Liver (tissue), 9 donors: Measurements from ENCODE around the gene PDE4D. TPM values are rescaled to one million over a fixed set of nuclear protein-coding genes. Genes with fewer than 3 reads are reported as not detected.
A peak's percentile ranks its signal among the peaks of the same experiment; 100 is the strongest.

Experiments
- DNase-seq: peaks from one replicate; pipeline ENCODE4 v3.0.0-alpha.2; 2017; ENCODE audit warnings: low spot score
- H3K27ac ChIP-seq, 2 donors: one replicate each; pipeline ENCODE4 v1.7.0; 2013; ENCODE audit warnings: inconsistent platforms in 2 of 2, low read length in 2 of 2, control low read depth in 1 of 2, low read depth in 1 of 2, mild to moderate bottlenecking in 1 of 2
- H3K27me3 ChIP-seq, 4 donors: one replicate each; pipeline versions ENCODE4 v1.6.1 to v1.7.0; 2013; ENCODE audit warnings: low read length in 3 of 4, inconsistent platforms in 1 of 4, mild to moderate bottlenecking in 1 of 4, moderate library complexity in 1 of 4; ENCODE audit not compliant: control insufficient read depth in 4 of 4, insufficient read depth in 4 of 4
- H3K36me3 ChIP-seq, 4 donors: one replicate each; pipeline versions ENCODE4 v1.6.1 to v1.7.0; 2013; ENCODE audit warnings: low read length in 3 of 4, mild to moderate bottlenecking in 3 of 4, low read depth in 1 of 4, moderate library complexity in 1 of 4; ENCODE audit not compliant: control insufficient read depth in 4 of 4, insufficient read depth in 3 of 4
- H3K4me1 ChIP-seq, 4 donors: one replicate each; pipeline versions ENCODE4 v1.6.1 to v1.7.0; 2013; ENCODE audit warnings: low read length in 3 of 4, mild to moderate bottlenecking in 3 of 4, moderate library complexity in 1 of 4; ENCODE audit not compliant: control insufficient read depth in 4 of 4, insufficient read depth in 4 of 4
- H3K4me3 ChIP-seq, 3 donors: one replicate each; pipeline versions ENCODE4 v1.6.1 to v1.7.0; 2013; ENCODE audit warnings: low read length in 3 of 3, control low read depth in 1 of 3, low read depth in 1 of 3, mild to moderate bottlenecking in 1 of 3
- H3K9ac ChIP-seq, 2 donors: one replicate each; pipeline ENCODE4 v1.7.0; 2013; ENCODE audit warnings: low read length in 2 of 2, mild to moderate bottlenecking in 2 of 2, moderate library complexity in 2 of 2, control low read depth in 1 of 2, low read depth in 1 of 2
- H3K9me3 ChIP-seq, 4 donors: one replicate each; pipeline versions ENCODE4 v1.6.1 to v1.7.0; 2013; ENCODE audit warnings: low read length in 3 of 4; ENCODE audit not compliant: control insufficient read depth in 4 of 4
- EGR1 ChIP-seq, 2 donors: IDR thresholded peaks; 2 replicates each; pipeline ENCODE4 v1.6.1; 2016 to 2018; ENCODE audit warnings: antibody characterized with exemption in 2 of 2, low read depth in 2 of 2
- FOXA1 ChIP-seq: IDR thresholded peaks from 2 replicates; pipeline ENCODE4 v1.6.1; 2016; ENCODE audit warnings: antibody characterized with exemption
- FOXA2 ChIP-seq: IDR thresholded peaks from 2 replicates; pipeline ENCODE4 v1.6.1; 2016; ENCODE audit warnings: antibody characterized with exemption
- GABPA ChIP-seq, 2 donors: IDR thresholded peaks in 1 of 2; conservative IDR thresholded peaks in 1 of 2; 2 replicates each; pipeline ENCODE4 v1.6.1; 2016; ENCODE audit warnings: antibody characterized with exemption in 2 of 2, mild to moderate bottlenecking in 1 of 2, moderate library complexity in 1 of 2
- HNF4A ChIP-seq, 2 donors: conservative IDR thresholded peaks; 2 replicates each; pipeline ENCODE4 v1.6.1; 2016; ENCODE audit warnings: antibody characterized with exemption in 2 of 2, mild to moderate bottlenecking in 2 of 2
- HNF4G ChIP-seq: IDR thresholded peaks from 2 replicates; pipeline ENCODE4 v1.6.1; 2016; ENCODE audit warnings: antibody characterized with exemption
- JUND ChIP-seq, 2 donors: IDR thresholded peaks; 2 replicates each; pipeline ENCODE4 v1.6.1; 2016; ENCODE audit warnings: antibody characterized with exemption in 2 of 2
- NR2F2 ChIP-seq: IDR thresholded peaks from 2 replicates; pipeline ENCODE4 v1.6.1; 2016; ENCODE audit warnings: antibody characterized with exemption
- RAD21 ChIP-seq, 2 donors: IDR thresholded peaks; 2 replicates each; pipeline ENCODE4 v1.6.1; 2016; ENCODE audit warnings: antibody characterized with exemption in 2 of 2, mild to moderate bottlenecking in 2 of 2
- RXRA ChIP-seq, 2 donors: IDR thresholded peaks; 2 replicates each; pipeline ENCODE4 v1.6.1; 2017 to 2018; ENCODE audit warnings: antibody characterized with exemption in 2 of 2, mild to moderate bottlenecking in 1 of 2
- SP1 ChIP-seq: IDR thresholded peaks from 2 replicates; pipeline ENCODE4 v1.6.1; 2018; ENCODE audit warnings: antibody characterized with exemption, mild to moderate bottlenecking
- TAF1 ChIP-seq: conservative IDR thresholded peaks from 2 replicates; pipeline ENCODE4 v1.6.1; 2016; ENCODE audit warnings: antibody characterized with exemption, mild to moderate bottlenecking
- YY1 ChIP-seq: IDR thresholded peaks from 2 replicates; pipeline ENCODE4 v1.6.1; 2016; ENCODE audit warnings: antibody characterized with exemption, mild to moderate bottlenecking
- WGBS: extraction: QIAGEN DNeasy Blood & Tissue Kit; methylation state at CpG from one replicate; pipeline ENCODE4 v1.1.7; 2013; 5-methylcytosine and 5-hydroxymethylcytosine counted together
- polyA plus RNA-seq, 2 donors: library from polyadenylated mRNA; stranded (reverse) in 1 of 2; unstranded in 1 of 2; fragments of 200-250 nt in 1 of 2; fragments of >200 nt in 1 of 2; fragmentation: Nextera tagmentation in 1 of 2; extraction: Ambion mirVana in 1 of 2; gene quantifications; one replicate each; pipeline versions ENCODE4 v1.2.1 to v1.2.3, GENCODE V29; 2013 to 2015
- total RNA-seq, 2 donors: library from RNA; depleted of rRNA; stranded (reverse); fragments of >200 nt; gene quantifications; one replicate each; pipeline ENCODE4 v1.2.3, GENCODE V29; 2014
- TF ChIP-seq, protein P1 (sequence below): IDR thresholded peaks from 2 replicates; pipeline ENCODE4 v1.6.1; 2016; ENCODE audit warnings: antibody characterized with exemption, mild to moderate bottlenecking
- TF ChIP-seq, protein P2 (sequence below): IDR thresholded peaks from 2 replicates; pipeline ENCODE4 v1.6.1; 2016; ENCODE audit warnings: antibody characterized with exemption
- TF ChIP-seq, protein P3 (sequence below): fragments of 150-350 bp; IDR thresholded peaks from 2 replicates; pipeline ENCODE4 v1.5.1; 2017; ENCODE audit warnings: improper control_type of control experiment, low read depth, low read length; ENCODE audit not compliant: missing input control
- TF ChIP-seq, protein P4 (sequence below): IDR thresholded peaks from 2 replicates; pipeline ENCODE4 v1.6.1; 2016; ENCODE audit warnings: antibody characterized with exemption
- donor health status: healthy.
- donor health status: healthy.
- donor health status: healthy.
- donor health status: healthy.
- donor health status: healthy.

The PDE4D gene
- total and polyA plus RNA-seq, 4 donors: 0.67 to 11.9 (median 6.5) TPM

DNA sequence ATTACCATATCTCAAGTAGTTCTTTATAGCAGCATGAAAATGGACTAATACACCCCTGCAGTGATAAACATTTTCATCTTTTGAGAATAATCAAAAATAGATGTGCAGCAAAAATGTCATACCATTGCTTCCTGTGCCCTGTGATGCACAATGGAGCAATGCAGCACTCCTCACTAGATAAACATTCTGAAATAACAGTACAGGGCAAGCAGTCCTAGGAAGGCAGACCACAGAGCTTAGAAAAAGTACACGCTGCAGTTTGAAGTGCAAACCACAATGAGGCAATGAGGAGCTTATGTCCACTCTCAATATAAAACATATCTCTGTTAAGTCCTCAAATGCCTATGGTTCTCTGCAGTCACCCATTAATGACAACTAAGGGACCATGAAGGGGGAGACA is 367.6 kb downstream of the PDE4D start:
- Histone ChIP-seq H3K36me3 (no peaks in the 10 kb centered on the region), H3K4me1 (no peaks in the 10 kb centered on the region), H3K27me3 (no peaks in the 10 kb centered on the region), H3K9ac (no peak overlapping the region), H3K27ac (no peak overlapping the region), H3K4me3 (no peak overlapping the region), H3K9me3 (no peaks in the 10 kb centered on the region)
- DNase-seq: no peak
- 84% methylated on average over 1 of the region's 1 CpG for WGBS
- TF ChIP-seq, protein P1, sequence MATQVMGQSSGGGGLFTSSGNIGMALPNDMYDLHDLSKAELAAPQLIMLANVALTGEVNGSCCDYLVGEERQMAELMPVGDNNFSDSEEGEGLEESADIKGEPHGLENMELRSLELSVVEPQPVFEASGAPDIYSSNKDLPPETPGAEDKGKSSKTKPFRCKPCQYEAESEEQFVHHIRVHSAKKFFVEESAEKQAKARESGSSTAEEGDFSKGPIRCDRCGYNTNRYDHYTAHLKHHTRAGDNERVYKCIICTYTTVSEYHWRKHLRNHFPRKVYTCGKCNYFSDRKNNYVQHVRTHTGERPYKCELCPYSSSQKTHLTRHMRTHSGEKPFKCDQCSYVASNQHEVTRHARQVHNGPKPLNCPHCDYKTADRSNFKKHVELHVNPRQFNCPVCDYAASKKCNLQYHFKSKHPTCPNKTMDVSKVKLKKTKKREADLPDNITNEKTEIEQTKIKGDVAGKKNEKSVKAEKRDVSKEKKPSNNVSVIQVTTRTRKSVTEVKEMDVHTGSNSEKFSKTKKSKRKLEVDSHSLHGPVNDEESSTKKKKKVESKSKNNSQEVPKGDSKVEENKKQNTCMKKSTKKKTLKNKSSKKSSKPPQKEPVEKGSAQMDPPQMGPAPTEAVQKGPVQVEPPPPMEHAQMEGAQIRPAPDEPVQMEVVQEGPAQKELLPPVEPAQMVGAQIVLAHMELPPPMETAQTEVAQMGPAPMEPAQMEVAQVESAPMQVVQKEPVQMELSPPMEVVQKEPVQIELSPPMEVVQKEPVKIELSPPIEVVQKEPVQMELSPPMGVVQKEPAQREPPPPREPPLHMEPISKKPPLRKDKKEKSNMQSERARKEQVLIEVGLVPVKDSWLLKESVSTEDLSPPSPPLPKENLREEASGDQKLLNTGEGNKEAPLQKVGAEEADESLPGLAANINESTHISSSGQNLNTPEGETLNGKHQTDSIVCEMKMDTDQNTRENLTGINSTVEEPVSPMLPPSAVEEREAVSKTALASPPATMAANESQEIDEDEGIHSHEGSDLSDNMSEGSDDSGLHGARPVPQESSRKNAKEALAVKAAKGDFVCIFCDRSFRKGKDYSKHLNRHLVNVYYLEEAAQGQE: no peak
- TF ChIP-seq, protein P2, sequence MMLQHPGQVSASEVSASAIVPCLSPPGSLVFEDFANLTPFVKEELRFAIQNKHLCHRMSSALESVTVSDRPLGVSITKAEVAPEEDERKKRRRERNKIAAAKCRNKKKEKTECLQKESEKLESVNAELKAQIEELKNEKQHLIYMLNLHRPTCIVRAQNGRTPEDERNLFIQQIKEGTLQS: no peak
- peak in 1 of 2 donors; percentile 11 for TF ChIP-seq RAD21 (IDR thresholded peaks at IDR 0.05)

DNA sequence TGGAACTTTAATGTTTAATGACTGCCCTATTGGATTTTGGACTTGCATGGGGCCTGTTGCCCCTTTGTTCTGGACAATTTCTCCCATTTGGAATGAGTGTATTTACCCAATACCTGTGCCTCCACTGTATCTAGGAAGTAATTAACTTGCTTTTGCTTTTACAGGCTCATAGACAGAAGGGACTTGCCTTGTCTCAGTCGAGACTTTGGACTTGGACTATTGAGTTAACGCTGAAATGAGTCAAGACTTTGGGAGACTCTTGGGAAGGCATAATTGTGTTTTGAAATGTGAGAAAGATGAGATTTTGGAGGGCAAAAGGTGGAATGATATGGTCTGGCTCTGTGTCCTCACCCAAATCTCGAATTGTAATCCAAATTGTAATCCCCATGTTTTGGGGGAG is 368.2 kb downstream of the PDE4D start:
- Histone ChIP-seq H3K27me3 (no peaks in the 10 kb centered on the region), H3K9ac (no peak overlapping the region), H3K4me3 (no peak overlapping the region), H3K4me1 (no peaks in the 10 kb centered on the region), H3K9me3 (no peaks in the 10 kb centered on the region), H3K27ac (no peak overlapping the region), H3K36me3 (no peaks in the 10 kb centered on the region)
- TF ChIP-seq, protein P3, sequence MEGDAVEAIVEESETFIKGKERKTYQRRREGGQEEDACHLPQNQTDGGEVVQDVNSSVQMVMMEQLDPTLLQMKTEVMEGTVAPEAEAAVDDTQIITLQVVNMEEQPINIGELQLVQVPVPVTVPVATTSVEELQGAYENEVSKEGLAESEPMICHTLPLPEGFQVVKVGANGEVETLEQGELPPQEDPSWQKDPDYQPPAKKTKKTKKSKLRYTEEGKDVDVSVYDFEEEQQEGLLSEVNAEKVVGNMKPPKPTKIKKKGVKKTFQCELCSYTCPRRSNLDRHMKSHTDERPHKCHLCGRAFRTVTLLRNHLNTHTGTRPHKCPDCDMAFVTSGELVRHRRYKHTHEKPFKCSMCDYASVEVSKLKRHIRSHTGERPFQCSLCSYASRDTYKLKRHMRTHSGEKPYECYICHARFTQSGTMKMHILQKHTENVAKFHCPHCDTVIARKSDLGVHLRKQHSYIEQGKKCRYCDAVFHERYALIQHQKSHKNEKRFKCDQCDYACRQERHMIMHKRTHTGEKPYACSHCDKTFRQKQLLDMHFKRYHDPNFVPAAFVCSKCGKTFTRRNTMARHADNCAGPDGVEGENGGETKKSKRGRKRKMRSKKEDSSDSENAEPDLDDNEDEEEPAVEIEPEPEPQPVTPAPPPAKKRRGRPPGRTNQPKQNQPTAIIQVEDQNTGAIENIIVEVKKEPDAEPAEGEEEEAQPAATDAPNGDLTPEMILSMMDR: no peak
- TF ChIP-seq HNF4A (conservative IDR thresholded peaks at IDR 0.05) (peak in 1 of 2 donors; percentile 4), GABPA (IDR thresholded peaks at IDR 0.05 in 1 of 2, conservative IDR thresholded peaks at IDR 0.05 in 1 of 2) (no peak), JUND (IDR thresholded peaks at IDR 0.05) (no peak), EGR1 (IDR thresholded peaks at IDR 0.05; ENCODE audit: low read depth in 2 of 2) (no peak), HNF4G (no peak), TAF1 (no peak)
- 75% methylated on average over 3 of the region's 3 CpGs for WGBS
- DNase-seq: no peak

DNA sequence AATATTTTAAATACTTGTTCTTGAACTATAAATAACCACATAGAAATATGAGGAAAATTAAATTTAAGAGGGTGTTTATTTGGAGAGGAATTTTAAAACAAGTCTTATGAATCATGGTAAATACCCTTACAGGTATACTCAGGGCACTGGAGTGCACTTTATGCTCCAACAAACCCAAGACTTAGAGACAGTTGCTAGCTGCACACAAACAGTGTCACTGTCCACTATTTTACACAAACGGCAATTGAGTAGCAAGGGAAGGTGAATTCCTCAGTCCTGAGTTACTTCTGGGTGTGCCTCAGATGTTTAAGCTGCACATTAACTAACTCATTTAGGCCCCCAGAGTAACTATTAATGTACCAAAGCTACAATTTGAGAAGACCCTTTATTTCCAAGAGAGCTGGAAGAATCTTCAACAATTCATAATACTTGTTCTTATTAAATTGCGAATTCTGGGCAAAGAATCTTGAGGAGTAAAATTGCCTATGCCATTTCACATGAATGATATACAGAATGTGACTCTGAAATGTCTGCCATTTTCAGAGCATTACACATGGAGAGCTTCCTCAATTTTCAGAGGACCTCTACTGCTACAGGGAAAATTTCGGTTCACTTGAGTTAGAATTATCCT is 371.2 kb downstream of the PDE4D start:
- Histone ChIP-seq H3K27me3 (no peaks in the 10 kb centered on the region), H3K36me3 (no peaks in the 10 kb centered on the region), H3K4me3 (no peak overlapping the region), H3K9ac (no peak overlapping the region), H3K9me3 (no peaks in the 10 kb centered on the region), H3K4me1 (no peaks in the 10 kb centered on the region), H3K27ac (no peak overlapping the region)
- 87% methylated on average over 3 of the region's 3 CpGs for WGBS
- DNase-seq: no peak
- TF ChIP-seq HNF4G (no peak), FOXA2 (no peak), YY1 (no peak), HNF4A (conservative IDR thresholded peaks at IDR 0.05) (no peak), RXRA (IDR thresholded peaks at IDR 0.05) (no peak), TAF1 (no peak), EGR1 (IDR thresholded peaks at IDR 0.05; ENCODE audit: low read depth in 2 of 2) (no peak), FOXA1 (no peak), SP1 (no peak), NR2F2 (no peak), JUND (IDR thresholded peaks at IDR 0.05) (no peak)
- TF ChIP-seq, protein P3: no peak
- TF ChIP-seq, protein P2: no peak
- TF ChIP-seq, protein P4, sequence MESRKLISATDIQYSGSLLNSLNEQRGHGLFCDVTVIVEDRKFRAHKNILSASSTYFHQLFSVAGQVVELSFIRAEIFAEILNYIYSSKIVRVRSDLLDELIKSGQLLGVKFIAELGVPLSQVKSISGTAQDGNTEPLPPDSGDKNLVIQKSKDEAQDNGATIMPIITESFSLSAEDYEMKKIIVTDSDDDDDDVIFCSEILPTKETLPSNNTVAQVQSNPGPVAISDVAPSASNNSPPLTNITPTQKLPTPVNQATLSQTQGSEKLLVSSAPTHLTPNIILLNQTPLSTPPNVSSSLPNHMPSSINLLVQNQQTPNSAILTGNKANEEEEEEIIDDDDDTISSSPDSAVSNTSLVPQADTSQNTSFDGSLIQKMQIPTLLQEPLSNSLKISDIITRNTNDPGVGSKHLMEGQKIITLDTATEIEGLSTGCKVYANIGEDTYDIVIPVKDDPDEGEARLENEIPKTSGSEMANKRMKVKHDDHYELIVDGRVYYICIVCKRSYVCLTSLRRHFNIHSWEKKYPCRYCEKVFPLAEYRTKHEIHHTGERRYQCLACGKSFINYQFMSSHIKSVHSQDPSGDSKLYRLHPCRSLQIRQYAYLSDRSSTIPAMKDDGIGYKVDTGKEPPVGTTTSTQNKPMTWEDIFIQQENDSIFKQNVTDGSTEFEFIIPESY: no peak
